GM06990 (cell line): ENCODE results near the gene CREBL2.
"Not testable (repeated sequence)": the region's sequence is repeated elsewhere in the genome, so short reads cannot be mapped to it uniquely, and the experiment has no call there.

ENCODE experiments used
- DNase-seq: peaks from one replicate; pipeline ENCODE4 v3.0.0-alpha.2; 2011; ENCODE audit not compliant: insufficient read length; ENCODE audit errors: extremely low read depth
- H3K27me3 ChIP-seq: replicated peaks from 2 replicates; pipeline ENCODE4 v1.6.0; 2011; ENCODE audit warnings: low read length; ENCODE audit not compliant: control insufficient read depth, insufficient read depth
- H3K36me3 ChIP-seq: 2 replicates; pipeline ENCODE4 v1.5.1; 2011; ENCODE audit warnings: low read length; ENCODE audit not compliant: control insufficient read depth, insufficient read depth
- H3K4me3 ChIP-seq: replicated peaks from 2 replicates; pipeline ENCODE4 v1.5.1; 2011; ENCODE audit warnings: low read depth, mild to moderate bottlenecking, control low read depth, low read length
- CTCF ChIP-seq: IDR thresholded peaks from 2 replicates; pipeline ENCODE4 v1.5.1; 2011; ENCODE audit warnings: low read length, control low read depth, mild to moderate bottlenecking, inconsistent platforms; ENCODE audit not compliant: insufficient read depth, poor library complexity, severe bottlenecking

The CREBL2 gene

DNA sequence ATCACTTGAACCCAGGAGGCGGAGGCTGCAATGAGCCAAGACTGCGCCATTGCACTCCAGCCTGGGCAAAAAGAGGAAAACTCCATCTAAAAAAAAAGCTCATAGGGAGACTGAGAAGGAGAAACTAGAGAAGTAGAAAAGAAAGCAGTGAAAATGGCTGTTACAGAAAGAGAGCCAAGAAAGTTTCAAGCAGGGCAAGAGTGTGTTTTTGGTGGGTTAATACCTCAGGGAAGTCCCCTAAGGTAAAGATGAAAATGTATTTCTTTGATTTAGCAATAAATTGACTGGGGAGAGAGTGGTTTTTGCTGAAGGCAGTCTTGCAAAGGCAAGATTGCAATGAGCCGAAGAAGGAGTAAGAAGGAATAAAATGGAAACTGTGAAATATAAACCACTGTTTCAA lies 39.0 kb upstream of the CREBL2 start:
- TF ChIP-seq CTCF = no peak
- H3K4me3 ChIP-seq = no peak overlapping the region
- DNase-seq = no peak
- H3K36me3 ChIP-seq = no peaks in the 10 kb centered on the region
- no peaks in the 10 kb centered on the region for H3K27me3 ChIP-seq

DNA sequence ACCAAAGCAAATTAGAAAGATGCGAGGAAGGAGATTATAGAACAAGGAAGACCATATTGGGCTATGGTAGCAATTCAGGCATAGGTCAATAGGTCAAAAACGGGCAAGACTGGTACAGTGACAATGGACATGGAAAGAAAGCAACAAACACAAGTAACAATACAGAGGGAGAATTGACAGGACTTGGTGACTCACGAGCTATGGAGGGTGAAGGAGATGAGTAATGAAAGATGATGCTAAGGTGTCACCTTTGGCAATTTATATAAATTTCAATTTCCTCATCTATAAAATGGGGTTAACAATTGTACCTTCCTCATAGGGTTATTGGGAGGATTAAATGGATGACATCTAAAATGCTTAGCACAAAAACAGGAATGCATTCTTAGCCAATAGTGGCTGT lies 33.9 kb upstream of the CREBL2 start:
- DNase-seq = no peak
- H3K36me3 ChIP-seq = no peaks in the 10 kb centered on the region
- H3K27me3 ChIP-seq = no peaks in the 10 kb centered on the region
- TF ChIP-seq CTCF = no peak
- H3K4me3 ChIP-seq = no peak overlapping the region

DNA sequence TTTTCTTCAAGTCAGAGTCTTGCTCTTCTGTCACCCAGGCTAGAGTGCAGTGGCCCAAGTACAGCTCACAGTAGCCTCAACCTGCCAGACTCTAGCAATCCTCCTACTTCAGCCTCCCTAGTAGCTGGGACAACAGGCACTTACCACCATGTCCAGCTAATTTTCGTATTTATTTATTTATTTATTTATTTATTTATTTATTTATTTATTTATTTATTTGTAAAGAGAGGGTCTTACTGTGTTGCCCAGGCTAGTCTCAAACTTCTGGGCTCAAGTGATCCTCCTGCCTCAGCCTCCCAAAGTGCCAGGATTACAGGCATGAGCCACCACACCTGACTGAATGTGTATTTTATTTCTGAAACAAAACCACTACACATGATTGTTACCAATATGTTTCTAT lies 31.0 kb upstream of the CREBL2 start:
- not testable (repeated sequence) for H3K36me3 ChIP-seq, H3K4me3 ChIP-seq, H3K27me3 ChIP-seq, DNase-seq

- Histone ChIP-seq H3K36me3 (no peaks in the 10 kb centered on the region), H3K27me3 (no peaks in the 10 kb centered on the region), H3K4me3 (no peak overlapping the region; the same call in 1 of the 2 replicates)
- TF ChIP-seq CTCF = no peak
- peak; percentile 50 for DNase-seq
These were observed 29.3 kb upstream of the CREBL2 start for GRCh38 chr12:12582193-12582881.

DNA sequence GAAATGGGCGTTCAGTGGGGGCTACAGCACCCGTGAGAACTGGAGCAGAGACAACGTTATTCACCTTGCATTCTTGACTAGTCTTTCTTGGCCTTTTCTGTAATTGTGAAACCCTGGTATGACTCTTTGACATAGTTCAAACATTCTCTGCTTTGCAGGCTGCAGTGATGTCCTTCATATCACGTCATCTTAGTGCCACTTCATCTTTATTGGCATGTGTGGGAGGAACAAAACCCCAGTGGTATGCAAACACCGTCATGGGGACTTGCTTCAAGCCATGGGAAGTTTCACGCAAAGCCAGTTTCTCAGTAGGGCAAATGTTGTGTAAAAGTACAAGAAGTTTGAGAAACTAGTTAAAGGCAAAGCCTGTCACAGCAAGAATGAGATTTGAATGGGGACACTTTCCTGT lies 28.8 kb upstream of the CREBL2 start:
- TF ChIP-seq CTCF = no peak
- peak; percentile 85 for DNase-seq
- Histone ChIP-seq H3K4me3 (no peak overlapping the region), H3K36me3 (no peaks in the 10 kb centered on the region), H3K27me3 (no peaks in the 10 kb centered on the region)

GRCh38 chr12:12583510-12584178 lies 28.0 kb upstream of the CREBL2 start:
- no peak for TF ChIP-seq CTCF
- no peak for DNase-seq
- H3K36me3 ChIP-seq = no peaks in the 10 kb centered on the region
- no peaks in the 10 kb centered on the region for H3K27me3 ChIP-seq
- H3K4me3 ChIP-seq = no peak overlapping the region
